NCI-H2107 treated with DMSO at 0.1 percent for 48 hours (cell line): ENCODE data around the gene ANAPC2.

ENCODE experiments used
- DNase-seq: peaks from one replicate; lab custom pipeline; 2025; ENCODE audit not compliant: unreplicated experiment; lab: John Stamatoyannopoulos, UW

Gene ANAPC2

GRCh38 chr9:137164370-137165249, 23.8 kb downstream of the ANAPC2 start:
- no peak for DNase-seq

- DNase-seq = no peak
These were observed 24.6 kb downstream of the ANAPC2 start for GRCh38 chr9:137163805-137164204.

- no peak for DNase-seq
These were observed 25.0 kb downstream of the ANAPC2 start for GRCh38 chr9:137163365-137163715.

GRCh38 chr9:137162505-137163364, 25.6 kb downstream of the ANAPC2 start:
- DNase-seq = no peak

- no peak for DNase-seq
These were observed 26.5 kb downstream of the ANAPC2 start for GRCh38 chr9:137161558-137162486.

GRCh38 chr9:137160716-137161557, 27.4 kb downstream of the ANAPC2 start:
- DNase-seq = no peak

GRCh38 chr9:137160054-137160425, 28.3 kb downstream of the ANAPC2 start:
- no peak for DNase-seq

GRCh38 chr9:137159105-137160053, 29.0 kb downstream of the ANAPC2 start:
- DNase-seq = no peak

- DNase-seq = no peak
These were observed 29.7 kb downstream of the ANAPC2 start for GRCh38 chr9:137158625-137159024.

- DNase-seq = no peak
These were observed 30.5 kb downstream of the ANAPC2 start for GRCh38 chr9:137157618-137158415.

GRCh38 chr9:137156567-137157375, 31.6 kb downstream of the ANAPC2 start:
- no peak for DNase-seq

GRCh38 chr9:137152844-137153405, 35.4 kb downstream of the ANAPC2 start:
- DNase-seq = no peak

- no peak for DNase-seq
These were observed 37.5 kb downstream of the ANAPC2 start for GRCh38 chr9:137150617-137151457.

GRCh38 chr9:137149942-137150616, 38.3 kb downstream of the ANAPC2 start:
- DNase-seq = no peak

- no peak for DNase-seq
These were observed 39.0 kb downstream of the ANAPC2 start for GRCh38 chr9:137149363-137149762.

GRCh38 chr9:137148661-137149060, 39.7 kb downstream of the ANAPC2 start:
- DNase-seq = no peak
